T-helper 2 cell treated with Interferon-gamma antibody and Interleukin-4, amounts not matched to agents 100 ng/mL and 5 ng/mL, for 36 hours (primary cell): ENCODE measurements around the gene GPR156. TPM values are rescaled to one million over a fixed set of nuclear protein-coding genes. Genes with fewer than 3 reads are reported as not detected.

ENCODE experiments used
- intact Hi-C: fragments of 100-400 bp; cut with micrococcal nuclease; formaldehyde crosslinking; loops from one replicate; pipeline ENCODE4 v1.15.1; 2023
- total RNA-seq: library from RNA; stranded (reverse); gene quantifications from 2 replicates; pipeline ENCODE4 v1.2.3, GENCODE V29; 2022

Gene GPR156
- total RNA-seq, 1 donor from 2014 or later, result not detected

DNA sequence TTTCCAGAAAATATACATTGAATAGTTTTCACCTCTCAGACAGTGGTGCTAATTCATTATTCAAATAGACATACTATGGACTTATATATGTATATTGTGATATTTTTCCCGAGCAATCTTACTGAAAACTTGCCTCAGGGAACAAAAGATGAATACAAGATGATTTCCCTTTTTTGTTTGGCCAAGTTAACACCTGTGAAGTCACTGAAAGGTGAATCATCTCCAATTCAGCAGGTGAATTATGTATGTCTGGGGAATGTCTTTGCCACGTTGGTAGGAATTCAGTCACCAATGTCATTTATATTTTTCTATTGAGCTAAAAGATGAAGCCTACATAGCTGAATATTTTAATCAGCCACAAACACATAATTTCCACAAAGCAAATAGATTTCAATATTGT, 88.2 kb downstream of the GPR156 start:
- intact Hi-C loops, result no loop called here

DNA sequence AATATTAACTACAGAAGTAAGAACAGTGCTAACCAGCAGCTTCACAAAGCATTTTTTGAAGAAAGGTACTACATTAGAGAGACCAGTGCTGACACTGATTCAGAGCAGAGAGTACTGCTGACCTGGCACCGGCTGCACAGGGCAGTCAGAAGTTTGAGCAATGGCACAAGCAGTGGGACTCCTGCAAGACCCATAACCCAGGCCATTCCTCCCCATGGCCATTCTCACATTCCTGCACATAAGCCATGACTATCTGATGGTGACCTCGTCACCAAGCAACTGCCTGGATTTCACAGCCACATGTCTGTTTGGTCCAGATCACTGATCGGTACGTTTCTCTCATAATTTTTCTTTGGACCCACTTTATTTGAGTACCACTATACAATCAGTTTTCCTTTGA, 88.7 kb downstream of the GPR156 start:
- intact Hi-C loops, result no loop called here

DNA sequence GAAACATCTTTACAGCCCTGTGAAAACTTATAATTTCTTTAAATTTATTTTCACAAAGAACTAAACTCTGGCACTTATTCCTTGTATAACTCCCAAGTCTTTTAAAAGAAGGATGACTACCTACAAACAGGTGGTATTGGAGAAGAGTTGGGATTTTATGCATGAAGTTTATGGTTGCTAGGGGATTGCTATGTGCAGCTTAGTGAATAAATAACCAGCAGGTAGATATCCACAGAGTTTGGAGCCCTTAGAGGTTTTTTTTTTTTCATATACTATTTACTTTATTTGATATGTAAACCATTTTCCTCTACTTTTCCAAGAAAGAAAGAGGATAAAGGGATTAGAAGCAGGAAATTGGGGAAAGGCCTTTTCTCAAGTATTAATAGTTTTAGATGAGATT, 91.5 kb downstream of the GPR156 start:
- intact Hi-C loops, result no loop called here

DNA sequence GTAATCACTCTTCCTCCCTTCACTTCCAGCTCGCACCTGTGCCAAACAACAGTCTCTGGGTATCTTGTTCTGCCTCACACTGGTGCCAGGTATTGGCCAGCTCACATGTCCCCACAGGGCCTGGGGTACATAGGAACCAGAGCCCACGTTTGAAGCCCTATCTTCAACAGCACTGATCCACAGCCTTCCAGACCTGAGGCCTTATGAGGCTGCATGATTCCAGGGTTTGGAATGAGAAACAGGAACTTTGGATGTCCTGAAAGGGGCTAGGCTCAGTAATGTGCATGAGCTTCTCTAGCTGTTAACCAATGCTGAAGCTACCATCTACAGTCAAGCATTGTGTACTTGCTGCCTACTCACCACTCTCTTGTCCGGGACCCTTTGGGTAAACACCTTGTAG, 92.4 kb downstream of the GPR156 start:
- intact Hi-C loops, result no loop called here

DNA sequence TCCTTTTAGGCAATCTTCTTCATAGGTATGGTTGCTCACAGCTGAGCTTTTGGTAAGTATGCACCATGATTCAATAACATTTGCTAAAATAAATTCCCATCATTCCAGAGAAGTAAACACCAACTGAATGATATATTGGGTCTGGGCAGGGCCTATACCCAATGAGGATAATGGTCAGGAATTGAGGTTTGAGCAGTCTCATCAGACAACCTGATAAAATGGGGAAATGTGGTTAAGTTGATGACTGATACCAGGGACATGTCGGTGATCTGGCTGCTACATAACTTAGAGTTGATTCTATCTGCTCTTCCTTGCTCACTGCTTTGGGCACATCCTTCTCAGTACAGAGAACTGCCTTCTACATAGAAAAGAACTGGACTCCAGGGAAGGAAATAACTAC, 92.9 kb downstream of the GPR156 start:
- intact Hi-C loops, result no loop called here

DNA sequence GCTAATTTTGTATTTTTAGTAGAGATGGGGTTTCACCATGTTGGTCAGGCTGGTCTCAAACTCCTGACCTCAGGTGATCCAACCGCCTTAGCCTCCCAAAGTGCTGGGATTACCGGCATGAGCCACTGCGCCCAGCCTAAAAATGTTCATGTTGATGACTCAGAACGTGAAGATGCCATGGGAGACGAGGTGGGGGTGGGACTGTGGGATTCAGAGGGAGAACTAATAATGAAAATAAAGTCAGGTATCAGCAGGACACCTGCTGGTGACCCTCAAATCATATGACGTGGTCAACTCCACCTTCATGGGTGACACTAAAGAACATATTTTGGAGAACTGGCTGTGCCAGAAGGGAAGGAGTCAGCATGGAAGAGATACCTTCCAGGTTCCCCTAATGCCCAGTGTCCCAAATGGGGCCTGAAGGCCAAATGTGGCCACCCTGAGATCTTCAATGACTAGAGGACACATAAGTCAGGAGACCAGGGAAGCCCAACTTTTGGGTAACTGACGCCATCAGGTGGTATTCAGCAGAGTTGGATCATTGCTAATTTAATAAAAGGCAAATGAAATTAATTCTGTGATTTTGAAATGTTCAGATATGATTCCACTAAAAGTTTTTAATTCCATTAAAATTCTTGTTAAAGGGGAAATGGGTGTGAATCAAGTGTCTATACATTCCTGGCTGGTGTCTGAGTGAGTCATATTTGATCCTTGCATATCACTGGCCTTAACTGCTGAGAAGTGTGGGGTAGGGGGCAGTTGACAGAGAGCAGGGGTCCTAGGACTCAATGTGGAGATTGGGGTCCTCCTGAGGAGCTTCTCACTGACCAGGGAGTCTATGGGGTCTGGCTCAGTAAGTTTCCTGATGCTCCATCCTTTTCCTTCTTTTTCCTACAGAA, 102.2 kb downstream of the GPR156 start:
- intact Hi-C loops, result loop anchor here (1.0 to 2.0 kb wide), 2 partner anchors 290 to 362 kb away; no protein-coding TSS in a partner anchor

DNA sequence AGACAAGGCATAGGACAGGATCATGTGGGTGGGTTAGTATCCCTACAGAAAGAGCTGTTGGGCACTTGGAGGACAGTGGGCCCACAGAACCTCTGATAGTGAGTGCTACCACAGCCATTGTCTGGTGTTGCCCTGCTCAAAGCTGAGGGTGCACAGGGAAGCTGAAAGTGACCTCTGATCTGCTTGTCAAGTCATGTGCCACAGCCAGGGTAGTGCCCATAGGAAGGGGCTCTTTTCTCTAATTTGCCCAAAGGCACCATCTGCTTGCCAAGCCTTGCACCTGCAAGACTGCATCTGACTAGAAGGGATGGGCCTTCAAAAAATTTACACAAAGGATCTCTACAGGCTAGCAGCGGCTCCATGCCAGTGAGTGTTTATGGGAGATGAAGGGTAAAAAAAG, 103.4 kb downstream of the GPR156 start:
- intact Hi-C loops, result loop anchor here (2.0 kb wide), 1 partner anchor 289 kb away; no protein-coding TSS in a partner anchor

DNA sequence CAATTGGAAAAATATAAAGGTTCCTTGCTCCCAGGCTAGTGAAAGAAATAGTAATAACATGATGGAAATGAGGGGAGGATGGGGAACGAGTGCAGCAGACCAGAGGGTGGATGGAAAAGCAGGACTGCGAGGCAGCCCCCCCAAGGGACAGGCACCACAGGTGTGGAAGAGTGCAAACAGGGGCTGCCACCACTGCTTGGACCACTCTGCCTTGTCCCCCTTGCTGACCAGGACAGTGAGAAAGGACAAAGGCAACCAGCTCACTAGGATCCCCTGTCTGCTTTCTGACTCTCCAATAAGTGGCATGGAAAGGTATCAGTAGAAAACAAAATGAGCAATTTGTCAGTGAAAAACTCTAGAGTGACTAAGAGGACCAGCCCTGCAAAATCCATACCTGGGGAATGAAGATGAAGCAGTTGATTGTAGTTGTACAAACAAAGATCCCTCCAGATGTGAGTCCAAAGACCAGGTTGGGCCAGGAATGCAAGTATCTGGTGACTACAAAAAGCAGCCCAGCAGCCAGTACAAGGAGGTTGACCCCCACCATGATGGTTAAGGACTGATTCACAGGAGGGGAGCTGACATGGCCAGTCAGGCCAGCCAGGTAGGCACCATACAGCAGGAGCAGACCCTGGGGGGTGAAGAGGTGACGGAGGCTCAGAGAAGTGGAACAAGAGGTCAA, 104.2 kb downstream of the GPR156 start:
- intact Hi-C loops, result no loop called here

DNA sequence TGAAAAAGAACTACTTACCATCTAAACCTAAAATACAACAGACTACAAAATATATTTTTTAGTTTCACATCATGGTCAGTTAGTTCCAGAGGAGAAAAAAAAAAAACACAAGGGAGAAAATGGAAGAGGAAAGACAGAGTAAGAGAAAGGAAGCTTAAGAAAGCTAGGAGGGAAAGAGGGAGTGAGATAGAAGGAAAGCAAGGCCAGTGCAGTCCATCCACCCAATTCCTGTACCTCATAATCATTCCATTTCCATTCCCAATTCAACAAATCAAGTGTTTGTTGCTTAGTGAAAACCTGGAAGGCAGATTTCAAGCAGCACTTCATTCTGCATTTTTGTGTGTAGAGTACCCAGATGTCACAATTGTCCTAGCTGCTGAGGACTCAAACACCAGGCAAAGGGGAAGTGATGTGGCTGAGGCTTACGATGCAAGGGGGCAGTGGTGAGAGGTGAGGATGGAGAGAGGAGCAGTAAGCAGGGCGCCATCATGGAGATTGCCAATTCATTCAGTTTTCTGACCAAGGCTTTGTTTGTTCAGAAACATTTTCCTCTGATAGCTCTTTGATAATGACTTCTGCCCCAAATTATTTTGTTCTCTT, 107.2 kb downstream of the GPR156 start:
- intact Hi-C loops, result no loop called here

DNA sequence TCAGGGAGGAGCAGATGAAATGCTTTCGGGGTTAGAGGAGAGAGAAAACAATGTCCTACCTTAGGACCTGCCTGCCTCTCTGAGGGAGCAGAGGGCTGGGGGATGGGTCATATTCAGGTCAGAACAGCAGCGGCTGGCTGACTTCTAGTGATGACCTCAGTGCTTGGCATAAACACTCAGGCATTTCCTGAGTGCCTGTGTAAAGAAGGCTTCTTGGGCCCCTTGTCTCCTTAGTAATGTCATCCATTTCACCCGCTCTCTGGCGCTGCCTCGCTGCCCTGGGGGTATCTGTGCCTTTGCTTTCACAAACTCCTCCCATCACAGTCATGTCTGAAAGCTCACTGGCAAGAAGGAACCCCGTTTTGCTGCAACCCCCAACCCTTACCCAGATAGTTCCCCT, 107.9 kb downstream of the GPR156 start:
- intact Hi-C loops, result no loop called here

DNA sequence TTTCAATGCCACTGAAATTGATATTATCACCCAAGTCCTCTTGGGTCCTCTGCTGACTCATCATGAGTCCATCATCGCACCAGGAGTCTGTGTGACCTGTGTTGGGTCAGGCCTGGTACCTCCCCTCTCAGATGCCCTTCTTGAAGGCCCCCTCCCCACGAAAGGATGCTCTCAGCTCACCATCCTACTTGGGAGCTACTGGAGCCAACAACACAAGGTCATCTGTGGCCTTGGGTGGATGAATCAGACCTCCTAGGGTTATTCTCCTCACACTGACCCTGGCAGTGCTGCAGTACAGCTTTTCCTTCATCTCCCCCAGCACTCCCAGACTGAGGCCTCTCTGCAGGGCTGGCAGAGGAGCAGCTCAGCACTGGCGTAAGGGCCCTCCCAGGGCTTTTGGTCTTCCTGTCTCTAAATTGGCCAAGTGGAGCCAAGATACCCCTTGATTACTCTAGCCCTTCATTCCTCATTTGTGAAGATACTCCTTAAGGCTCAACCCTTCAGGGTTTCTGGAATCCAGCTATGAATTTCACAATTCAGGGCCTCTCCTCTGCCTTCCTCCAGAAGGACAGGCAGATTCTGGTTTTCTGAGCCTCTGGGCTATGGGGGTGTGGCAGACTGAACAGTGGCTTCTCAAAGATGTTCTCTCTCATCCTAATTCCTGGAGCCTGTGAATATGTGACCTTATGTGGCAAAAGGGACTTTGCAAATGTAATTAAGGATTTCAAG, 110.0 kb downstream of the GPR156 start:
- intact Hi-C loops, result no loop called here

DNA sequence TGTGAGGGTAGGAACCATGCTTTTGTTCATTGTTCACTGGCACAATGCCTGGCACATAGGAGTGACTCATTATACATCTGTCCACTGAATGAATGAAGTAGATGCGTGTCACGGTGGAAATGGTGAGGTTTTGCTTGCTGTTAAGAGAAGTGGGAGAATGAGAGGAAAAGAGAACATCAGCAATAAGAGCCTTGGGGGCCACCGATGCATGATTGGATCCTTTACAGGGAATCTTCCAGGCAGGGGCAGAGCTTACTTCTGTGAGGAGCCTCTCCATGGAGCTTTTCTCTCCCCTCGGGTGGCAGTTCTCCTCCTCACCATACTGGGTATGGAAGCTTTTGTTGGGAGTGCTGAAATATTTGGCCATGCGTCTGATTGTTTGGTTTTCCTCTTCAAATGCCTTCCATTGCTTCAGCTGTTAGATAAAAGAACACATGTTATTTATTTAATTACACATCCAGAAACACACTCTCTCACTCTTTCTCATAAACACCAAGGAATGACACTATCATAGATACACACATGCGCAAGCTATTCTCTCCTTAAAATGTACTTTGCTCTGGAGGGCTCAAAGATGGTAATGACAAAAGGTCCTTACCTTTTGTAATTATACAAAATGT, 111.9 kb downstream of the GPR156 start:
- intact Hi-C loops, result no loop called here

DNA sequence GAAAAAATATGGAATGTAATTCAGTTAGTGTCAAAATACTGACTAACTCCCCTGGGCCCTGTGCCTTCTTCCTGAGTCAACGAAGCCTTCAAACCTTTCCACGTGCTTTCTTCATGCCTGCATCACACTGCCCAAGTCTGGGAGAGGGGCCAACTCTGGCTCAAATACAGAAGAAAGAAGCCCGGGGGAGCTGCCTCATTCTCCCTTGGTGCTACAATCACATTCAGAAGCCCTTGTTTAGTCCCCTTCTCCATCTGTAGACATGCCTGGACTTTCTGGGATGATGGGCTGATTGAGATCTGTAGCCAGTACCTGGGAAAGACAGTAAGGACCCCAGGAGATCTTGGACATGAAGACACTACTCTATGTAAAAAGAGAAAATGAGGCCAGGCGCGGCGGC, 113.0 kb downstream of the GPR156 start:
- intact Hi-C loops, result no loop called here

DNA sequence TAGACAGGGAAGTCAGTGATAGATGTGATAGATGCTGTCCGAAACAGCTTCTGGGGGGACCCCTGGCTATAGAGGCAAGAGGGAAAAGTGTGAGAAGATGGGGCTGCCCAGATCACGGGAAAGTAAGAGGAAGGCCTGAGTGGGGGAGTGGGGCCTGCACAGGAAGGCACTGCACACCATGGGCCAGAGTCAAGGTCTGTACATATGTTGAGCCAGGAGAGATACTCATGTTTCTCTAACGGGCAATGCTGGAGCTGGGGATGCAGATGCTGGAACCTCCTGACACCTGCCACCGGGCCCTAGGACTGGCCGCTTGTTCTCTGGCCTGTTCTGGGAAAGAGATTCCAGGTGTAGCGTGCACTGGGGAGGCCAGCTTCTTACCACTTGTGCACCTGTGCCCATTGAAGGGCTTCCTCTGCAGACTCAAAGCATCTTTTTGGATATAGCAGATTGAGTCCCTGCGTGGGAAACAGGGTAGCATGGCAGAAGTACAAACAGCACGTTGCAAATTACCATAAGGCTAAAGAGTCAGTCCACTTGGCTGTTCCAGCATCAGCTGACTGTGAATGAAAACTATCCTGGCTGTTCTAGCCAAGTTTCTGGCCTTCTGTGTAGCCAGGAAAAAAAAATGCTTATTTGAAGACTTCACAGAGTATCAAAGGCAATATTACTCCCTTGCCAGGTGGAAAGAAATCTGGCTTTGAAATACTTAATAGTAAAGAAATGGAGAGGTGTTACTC, 113.7 kb downstream of the GPR156 start:
- intact Hi-C loops, result no loop called here

DNA sequence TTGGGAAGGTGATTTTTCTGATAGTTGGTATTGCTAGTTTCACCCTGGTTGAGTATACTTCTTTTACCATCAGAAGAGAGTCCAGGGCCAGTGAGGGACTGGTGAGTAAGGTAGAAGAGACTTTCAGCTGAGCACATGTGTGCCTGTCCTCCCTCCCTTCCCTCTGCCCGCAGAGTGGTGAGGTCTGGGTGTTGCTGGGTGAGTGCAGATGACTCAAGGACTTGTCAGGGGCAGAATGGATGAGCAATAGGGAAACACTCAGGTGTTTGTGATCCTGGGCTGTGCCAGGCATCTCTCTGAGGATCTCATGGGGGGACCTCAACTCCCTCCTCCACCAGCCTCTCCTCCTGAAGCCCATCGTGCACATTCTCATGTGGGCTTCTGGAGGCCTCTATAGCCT, 114.8 kb downstream of the GPR156 start:
- intact Hi-C loops, result no loop called here

DNA sequence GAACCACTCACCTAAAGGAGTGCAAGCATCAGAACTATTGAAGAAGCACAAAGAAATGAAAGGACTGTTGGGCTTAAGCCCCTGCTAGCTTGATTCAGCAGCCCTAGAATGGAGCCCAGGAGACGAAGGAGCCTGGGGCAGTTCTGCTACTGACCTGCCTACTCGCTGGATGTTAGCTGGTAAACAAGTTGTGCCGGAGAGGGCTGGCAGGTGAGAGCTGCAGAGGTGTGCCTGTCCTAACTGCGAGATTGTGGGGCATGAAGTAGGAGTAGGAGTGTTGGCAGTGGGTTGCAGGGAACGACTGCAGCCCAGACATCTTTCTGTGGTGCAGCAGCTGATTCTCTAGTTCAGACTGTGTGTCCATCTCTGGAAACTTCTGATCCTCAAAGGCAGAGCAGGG, 115.6 kb downstream of the GPR156 start:
- intact Hi-C loops, result no loop called here

DNA sequence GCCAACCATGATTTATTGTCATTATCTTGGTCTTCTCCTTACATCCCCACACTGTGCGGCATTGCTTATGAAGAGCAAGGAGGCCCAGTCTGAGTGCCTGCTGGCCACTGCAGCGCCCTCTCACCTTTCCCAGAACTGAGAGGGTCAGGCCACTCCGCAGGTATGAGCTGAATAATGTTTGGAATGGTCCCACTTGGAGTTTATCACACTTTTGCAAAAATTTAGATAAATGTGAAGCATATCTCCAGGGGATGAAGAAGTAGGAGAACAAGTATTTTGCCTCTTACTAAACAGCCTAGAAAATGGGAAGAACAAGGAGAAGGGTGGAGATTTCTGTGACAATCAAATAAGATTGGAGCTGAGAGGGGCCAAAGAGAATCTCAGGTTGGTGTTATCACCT, 116.4 kb downstream of the GPR156 start:
- intact Hi-C loops, result no loop called here

DNA sequence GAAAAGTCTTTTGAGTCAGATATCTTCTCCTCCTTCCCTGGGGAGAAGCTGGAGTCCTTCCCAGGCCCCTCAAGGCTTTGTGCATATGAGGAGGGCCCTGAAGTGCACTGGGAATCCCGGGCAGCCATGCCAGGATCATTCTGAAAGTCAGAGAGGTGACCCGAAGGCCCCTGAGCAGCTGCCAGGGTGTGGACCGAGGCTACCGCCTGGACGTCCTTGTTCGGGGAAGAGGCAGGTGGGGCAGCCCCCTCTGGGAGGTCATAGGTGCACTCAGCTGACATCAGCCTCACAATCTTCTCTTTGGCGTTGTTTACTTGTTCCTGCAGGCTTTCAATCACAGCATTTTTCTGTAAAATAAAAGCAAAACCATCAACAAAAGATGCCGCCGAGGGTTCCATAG, 117.0 kb downstream of the GPR156 start:
- intact Hi-C loops, result no loop called here

DNA sequence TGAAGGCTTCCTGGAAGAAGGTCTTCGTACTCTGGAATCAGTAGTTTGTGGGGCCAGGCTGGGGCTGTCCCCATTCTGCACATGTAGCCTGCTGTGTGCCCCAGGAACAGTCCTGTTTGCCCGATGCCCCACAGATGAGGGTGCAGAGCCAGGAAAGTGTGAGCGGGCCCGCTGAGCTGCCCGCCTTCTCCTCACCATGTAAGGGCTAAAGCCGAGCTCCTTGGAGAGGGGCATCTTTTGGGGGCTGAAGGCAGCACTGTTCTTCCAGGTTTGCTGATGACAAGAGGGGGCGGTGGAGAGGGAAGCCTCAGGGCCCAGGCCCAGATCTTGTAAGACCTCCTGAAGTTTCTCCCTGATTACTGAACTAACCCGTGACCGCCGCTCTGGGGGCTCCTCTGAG, 117.5 kb downstream of the GPR156 start:
- intact Hi-C loops, result no loop called here

DNA sequence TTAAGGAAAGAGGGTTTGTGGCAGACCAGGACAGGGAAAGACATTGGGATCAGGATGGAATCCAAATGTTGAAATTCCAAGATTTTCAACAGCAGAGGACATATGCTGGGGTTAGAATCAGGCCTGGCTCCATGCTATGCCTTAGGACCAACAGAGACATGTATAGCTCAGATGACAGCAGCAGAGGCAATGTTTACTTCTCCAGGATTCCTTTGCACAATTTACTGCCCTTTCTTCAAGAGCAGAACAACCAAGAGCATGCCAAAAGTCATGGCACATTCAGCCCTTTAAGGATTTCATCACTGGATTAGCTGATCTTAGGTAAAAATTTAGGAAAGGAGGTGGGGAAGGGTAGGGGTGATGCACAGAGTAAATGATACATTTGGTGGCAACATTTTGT, 121.2 kb downstream of the GPR156 start:
- intact Hi-C loops, result no loop called here
